H4 (cell line): Measurements from ENCODE around the gene ZP3. TPM values are rescaled to one million over a fixed set of nuclear protein-coding genes. Genes with fewer than 3 reads are reported as not detected.
"Not testable (repeated sequence)": the region's sequence is repeated elsewhere in the genome, so short reads cannot be mapped to it uniquely, and the experiment has no call there.

Source experiments
- DNase-seq: peaks from one replicate; pipeline ENCODE4 v3.0.0-alpha.2; 2015; ENCODE audit warnings: low spot score
- total RNA-seq: library from RNA; depleted of rRNA; stranded (reverse); fragments of >200 nt; shearing (Covaris generic); gene quantifications from 2 replicates; pipeline ENCODE4 v1.2.3, GENCODE V29; 2014; rRNA removed

ZP3 gene
- total RNA-seq: 0.97 and 1.7 TPM in 2 replicates

GRCh38 chr7:76424413-76425111, at the start of gene ZP3:
TSS of gene ZP3 (plus strand) at chr7:76424950. CDS start at chr7:76424965, 15 bp downstream.
- no peak for DNase-seq

DNA sequence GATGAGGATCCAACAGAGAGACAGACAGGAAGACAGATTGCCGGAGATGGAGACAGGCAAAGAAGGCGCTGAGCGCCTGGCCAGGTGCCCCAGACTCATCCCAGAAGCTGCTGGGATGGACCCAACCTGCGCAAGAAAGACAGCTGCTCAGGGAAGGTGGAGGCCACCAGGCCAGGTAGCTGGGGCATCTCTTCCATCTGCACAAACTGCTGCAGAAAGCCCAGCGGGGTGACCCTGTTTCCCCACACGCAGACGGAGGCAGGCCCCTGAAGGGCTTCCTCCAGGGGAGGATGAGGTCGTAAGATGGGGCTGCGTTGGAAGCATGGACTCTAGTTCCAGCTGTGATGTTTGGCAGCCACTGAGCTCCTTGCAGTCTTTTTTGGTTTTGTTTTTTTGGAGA, 49.5 kb upstream of the ZP3 start:
- no peak for DNase-seq

DNA sequence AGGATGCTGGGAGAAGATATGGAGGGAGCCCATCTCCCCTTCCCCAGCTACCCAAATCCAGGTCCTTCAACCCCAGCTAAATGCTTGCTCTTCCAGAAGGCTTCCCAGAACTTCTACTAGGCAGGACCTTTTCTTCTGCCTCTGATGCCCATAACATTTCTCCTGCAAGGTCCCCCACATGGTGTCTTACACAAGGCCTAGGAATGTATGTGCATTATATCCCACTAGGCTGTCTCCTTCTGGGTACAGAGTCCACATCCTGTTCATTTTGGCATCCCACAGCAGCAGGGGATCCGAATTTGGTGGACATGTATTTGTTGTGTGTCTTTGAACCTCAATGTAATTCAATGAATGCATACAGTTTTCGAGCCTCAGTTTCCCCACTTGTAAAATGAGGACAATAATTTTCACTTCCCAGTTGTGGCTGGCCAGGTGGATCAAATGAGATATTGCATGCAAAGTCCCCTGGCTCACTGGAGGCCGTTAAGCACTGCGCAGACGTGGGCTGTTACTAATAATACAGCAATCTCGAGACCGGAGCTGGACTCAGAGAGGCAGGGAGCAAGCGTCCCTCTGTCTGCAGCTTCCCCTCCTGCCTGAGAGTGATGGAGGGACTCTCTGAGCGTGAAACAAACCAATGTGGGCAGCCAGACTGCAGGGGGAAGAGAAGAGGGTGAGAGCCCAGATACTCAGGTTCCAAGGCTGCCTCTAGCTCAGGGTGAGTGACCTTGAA, 47.4 kb upstream of the ZP3 start:
- DNase-seq: no peak

- DNase-seq: no peak
Measured at GRCh38 chr7:76380623-76380966, 44.2 kb upstream of the ZP3 start.

DNA sequence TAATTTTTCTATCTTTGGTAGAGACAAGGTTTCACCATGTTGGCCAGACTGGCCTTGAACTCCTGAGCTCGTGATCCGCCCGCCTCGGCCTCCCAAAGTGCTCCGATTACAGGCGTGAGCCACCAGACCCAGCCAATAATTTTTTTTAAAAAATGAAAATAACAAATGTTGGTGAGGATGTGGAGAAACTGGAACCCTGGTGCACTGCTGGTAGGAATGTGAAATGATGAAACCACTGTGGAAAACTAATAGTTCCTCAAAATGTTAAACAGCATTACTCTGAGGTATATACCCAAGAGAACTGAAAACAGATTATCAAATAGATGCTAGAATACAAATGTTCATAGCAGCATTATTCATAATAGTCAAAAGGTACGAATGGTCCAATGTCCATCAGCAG, 42.9 kb upstream of the ZP3 start:
- DNase-seq: no peak

GRCh38 chr7:76383089-76383944, 41.4 kb upstream of the ZP3 start:
- peak; percentile 57 for DNase-seq

GRCh38 chr7:76386691-76387260, 38.0 kb upstream of the ZP3 start:
- DNase-seq: no peak

DNA sequence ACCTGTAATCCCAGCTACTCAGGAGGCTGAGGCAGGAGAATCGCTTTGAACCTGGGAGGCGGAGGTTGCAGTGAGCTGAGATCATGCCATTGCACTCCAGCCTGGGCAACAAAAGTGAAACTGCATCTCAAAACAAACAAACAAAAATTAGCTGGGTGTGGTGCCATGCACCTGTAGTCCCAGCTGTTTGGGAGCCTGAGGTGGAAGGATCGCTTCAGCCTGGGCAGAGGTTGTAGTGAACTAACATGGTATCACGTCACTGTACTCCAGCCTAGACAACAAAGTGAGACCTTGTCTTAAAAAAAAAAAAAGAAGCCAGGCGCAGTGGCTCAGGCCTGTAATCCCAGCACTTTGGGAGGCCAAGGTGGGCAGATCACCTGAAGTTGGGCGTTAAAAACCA, 37.0 kb upstream of the ZP3 start:
- DNase-seq: not testable (repeated sequence)

DNA sequence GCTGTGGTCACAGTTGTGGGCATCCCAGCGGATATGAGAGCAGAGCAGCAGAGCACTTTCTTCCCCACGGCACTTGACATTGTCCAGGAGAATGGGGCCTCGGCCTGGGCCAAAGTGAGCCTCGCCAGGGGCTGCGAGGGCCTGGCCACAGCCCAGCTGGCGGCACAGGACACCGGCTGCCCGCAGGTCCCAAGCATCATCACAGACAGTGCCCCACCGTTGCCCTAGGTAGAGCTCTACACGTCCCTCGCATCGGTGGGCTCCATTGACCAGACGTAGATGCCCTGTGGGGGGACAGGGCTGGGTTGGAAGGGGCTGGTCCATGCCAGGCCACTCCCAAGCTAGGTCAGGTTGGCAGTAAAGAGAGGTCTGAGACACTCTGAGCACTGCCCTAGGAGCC, 34.7 kb upstream of the ZP3 start:
- DNase-seq: no peak

DNA sequence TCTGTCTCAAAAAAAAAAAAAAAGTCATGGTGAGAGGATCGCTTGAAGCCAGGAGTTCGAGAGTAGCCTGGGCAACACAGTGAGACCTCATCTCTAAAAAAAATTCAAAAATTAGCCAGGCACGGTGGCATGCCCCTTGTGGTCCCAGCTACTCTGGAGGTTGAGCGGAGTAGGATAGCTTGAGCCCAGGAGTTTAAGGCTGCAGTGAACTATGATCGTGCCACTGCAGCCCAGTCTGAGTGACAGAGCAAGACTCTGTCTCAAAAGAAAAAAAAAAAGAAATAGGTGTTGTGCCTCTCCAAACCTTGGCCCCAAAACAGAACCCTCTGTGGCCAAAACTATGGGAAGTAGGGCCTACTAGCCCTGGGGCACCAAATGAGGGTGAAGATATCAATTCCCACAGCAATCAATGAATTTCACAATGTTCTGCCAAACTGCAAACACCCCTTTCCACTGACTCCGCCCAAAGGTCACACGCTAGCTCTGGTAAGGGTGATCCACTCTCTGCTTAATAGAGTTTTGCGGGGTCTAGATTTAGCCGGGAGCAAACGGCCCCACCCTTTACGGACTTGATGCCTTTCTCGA, 32.1 kb upstream of the ZP3 start:
- DNase-seq: no peak

DNA sequence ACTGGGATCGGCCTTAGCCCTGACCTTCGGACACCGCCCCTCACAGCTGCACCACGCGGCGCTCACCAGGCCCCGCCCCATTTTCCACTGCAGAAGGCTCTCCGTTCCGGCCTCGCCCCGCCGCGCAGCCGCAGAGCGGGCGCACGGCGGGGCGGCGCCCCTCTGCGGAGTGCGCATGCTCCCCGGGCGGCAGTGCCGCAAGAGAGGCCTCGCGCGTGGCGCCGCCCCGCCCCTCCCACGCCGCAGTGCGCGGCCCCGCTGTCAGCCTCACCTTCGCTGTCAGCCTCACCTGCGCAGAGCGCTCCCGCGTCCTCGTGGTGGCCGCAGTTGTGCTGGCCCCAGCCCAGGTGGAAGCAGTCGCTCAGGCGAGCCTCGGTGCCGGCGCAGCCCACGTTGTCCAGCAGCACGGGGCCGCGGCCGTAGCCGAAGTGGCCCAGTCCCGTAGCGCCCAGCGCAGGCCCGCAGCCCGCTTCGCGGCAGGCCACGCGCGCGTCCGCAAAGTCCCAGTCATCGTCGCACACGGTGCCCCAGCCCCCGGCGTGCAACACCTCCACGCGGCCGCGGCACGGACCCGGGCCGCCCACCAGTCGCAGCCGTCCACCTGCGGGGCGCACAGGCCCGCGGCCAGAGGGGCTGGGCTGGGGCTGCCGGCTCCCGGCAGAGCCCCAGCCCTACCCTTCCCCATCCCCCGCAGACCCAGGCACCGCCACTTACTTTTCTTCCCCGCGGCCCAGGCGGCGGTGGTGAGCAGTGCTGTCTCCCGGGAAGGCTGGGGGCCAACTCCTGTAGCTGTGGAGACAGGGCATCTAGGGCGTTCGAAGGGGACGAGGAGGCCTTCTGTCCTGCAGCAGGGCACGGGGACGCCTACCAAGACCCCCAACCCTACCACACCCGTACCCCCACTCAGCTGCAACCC, 31.4 kb upstream of the ZP3 start:
- DNase-seq: peak; percentile 91

DNA sequence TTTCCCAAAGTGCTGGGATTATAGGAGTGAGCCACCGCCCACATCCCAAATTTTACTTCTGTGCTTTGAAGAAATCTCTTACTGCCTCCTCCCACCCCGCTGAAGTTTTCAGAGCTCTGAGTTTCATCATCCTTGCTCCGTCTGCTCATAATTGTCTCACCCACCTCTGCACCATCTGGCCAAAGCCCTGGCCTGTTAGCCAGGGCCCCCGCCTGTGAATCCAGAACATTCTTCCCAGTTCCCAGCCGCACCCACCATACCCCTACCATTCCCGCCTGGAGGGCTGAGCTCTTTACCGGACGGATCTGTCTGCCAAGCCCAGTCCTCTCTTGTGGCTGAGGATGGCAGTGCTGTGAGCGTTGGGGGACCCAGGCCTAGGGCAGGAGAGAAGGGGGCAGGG, 29.8 kb upstream of the ZP3 start:
- no peak for DNase-seq

DNA sequence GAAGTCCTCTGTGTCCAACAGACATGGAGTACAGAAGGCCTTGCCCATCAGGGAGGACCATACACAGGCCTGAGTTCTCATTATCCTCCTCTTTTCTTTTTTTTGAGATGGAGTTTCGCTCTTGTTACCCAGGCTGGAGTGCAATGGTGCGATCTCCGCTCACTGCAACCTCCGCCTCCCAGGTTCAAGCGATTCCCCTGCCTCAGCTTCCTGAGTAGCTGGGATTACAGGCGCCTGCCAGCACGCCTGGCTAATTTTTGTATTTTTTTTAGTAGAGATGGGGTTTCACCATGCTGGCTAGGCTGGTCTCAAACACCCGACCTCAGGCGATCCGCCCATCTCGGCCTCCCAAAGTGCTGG, 29.2 kb upstream of the ZP3 start:
- not testable (repeated sequence) for DNase-seq

DNA sequence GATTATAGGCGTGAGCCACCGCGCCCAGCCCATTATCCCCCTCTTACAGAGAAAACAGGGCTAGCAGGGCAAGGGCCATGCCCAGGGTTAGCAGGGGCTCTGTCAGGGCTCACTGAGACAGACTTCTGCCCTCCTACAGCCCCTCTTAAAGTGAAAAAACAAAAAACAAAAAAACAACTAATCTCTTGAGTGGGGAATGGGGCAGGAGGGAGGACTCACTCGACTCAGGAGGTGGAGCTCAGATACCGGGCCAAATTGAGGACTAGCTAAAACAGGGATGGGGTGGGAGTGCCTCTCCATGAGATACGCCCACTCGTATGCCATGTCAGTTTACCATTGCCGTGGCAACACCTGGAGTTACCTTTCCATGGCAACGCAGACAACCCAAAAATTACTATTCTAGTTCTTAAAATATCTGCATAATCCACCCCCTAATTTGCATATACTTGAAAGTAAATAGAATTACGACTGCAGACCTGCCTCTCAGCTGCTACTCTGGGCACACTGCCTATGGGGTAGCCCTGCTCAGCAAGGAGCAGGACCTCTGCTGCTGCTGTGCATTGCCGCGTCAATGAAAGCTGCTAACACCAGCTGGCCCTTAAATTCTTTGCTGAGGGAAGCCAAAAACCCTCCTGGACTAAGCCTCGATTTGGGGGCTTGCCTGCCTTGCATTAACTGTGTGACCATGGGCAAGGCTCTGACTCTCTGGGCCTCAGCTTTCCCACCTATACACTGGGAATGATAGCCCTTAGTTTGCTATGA, 28.6 kb upstream of the ZP3 start:
- no peak for DNase-seq

DNA sequence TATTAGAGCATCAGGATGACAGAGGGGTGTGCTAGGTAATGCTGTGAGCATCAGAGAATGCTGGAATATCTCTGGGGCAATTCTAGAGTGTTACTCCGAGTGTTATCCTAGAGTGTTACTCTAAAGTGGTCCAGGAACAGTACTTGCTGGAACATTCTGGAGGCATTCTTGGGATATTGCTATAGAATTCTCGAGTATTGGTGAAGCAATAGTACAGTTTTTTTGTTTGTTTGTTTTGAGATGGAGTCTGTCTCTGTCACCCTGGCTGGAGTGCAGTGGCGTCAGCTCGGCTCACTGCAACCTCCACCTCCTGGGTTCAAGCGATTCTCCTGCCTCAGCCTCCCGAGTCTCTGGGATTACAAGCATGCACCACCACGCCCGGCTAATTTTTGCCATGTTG, 27.9 kb upstream of the ZP3 start:
- DNase-seq: no peak

DNA sequence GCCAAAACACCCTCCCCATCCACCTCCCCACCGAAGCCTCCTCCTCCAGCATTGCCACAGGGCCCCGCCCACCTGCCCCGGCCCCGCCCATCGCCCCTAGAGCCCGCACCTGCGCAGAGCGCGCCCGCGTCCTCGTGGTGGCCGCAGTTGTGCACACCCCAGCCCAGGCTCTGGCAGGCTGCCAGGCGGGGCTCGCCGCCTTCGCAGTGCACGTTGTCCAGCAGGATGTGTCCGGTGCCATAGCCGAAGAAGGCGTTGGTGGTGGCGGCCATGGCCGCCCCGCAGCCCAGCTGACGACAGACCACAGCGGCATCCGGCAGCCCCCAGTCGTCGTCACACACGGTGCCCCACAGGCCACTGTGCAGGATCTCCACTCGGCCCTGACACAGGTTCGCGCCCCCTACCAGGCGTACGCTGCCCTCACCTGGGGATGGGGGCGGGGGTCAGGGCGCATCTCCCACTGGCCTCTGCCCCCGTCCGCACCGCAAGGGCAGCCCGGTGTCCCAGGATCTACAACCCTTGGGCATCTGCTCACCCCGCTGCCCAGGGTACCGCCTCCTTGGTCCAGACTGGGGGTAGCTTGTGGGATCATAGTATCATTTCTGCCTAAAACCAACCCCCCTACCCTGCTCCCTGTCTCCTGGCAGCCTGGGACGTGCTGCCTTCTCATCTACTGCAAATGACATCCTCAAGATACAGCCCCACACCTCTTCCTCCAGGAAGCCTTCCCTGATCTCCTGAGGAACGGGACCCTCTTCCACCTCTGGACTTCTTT, 27.2 kb upstream of the ZP3 start:
- no peak for DNase-seq

DNA sequence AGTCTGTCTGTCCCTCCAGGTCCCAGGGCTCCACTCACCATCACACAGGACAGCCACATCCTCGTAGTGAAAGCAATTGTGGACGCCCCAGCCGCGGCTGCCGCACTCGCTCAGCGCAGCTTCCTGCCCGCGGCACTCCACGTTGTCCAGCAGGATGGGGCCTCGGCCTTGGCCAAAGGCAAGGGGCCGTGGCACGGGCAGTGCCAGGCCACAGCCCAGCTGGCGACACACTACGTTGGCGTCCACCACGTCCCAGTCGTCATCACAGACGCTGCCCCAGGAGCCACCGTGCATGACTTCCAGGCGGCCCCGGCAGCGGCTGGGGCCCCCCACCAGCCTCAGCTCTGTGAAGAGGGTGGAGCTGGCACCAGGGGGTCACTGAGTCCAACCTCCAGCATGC, 24.5 kb upstream of the ZP3 start:
- DNase-seq: no peak

DNA sequence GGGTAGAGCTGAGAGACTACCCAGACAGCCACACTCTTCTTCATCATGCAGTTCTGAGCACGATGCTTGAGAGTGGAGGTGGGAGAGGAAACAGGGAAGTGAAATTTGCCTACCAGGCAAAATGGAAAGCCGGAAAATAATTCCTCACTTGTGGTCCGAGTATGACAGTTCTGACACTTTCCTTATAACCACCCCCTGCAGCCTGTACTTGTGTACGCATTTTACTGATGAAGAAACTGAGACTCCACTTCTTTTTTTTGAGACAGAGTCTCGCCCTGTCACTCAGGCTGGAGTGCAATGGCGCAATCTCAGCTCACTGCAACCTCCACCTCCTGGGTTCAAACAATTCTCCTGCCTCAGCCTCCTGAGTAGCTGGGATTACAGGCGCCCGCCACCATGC, 21.7 kb upstream of the ZP3 start:
- not testable (repeated sequence) for DNase-seq

DNA sequence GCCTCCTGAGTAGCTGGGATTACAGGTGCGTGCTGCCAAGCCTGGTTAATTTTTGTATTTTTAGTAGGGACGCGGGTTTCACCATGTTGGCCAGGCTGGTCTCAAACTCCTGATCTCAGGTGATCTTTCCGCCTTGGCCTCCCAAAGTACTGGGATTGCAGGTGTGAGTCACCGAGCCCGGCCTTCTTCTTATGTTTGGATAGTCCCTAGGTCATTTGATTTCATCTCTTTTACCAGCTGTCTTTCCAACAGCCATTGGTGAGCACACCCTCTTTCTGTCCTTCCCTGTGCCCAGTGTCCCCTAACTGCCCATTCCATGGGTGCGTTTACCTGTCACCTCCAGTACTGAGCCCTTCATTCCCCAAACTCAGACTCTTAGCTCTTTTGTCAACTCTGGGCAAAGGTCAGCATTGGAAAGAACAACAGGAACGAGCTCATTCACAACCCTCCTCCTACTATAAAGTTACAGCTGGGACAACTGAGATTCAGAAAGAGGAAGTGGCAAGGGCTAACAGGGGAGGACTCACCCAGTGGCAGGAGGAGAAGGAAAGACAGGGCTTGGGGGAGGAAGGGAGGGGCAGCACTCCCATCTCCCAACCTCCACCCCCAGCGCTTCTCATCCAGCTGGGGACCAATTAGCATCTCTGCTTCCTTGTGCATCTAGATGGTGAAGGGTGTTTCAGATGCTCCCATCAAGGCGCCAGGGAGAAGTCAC, 20.8 kb upstream of the ZP3 start:
- DNase-seq: no peak
